ENCODE measurements around the gene FAM163B.

DNA sequence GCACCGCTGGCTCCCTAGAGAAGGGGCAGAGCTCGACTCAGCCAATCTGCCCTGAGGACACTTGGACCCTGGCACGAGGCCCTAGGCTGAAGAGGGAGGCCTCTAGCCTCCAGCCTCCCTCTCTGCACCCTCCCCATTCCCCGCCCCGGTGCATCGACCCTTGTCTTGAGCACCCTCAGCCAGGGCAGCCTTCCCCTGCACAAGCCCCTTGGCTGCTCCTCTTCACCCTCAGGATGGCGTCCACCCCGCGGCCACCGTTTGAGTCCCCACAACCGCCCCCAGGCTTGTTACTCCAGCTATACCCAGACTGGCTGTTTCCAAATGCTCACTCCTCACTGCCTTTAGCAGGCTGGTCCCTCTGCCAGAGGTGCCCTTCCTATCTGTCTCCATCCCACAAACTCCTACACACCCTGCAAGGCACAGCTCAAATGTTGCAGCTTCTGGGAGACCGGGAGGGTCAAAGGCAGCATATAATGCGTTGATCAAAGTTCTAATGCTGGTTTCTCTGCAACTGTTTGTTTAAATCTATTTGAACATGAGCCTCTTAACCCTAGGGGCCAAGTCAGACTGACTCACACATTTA is 6.5 kb upstream of the FAM163B start:
- no peak for TF ChIP-seq EZH2 (IDR thresholded peaks at IDR 0.05; ENCODE audit: borderline replicate concordance, low read depth, low read length, severe bottlenecking)
- TF ChIP-seq, protein P1, sequence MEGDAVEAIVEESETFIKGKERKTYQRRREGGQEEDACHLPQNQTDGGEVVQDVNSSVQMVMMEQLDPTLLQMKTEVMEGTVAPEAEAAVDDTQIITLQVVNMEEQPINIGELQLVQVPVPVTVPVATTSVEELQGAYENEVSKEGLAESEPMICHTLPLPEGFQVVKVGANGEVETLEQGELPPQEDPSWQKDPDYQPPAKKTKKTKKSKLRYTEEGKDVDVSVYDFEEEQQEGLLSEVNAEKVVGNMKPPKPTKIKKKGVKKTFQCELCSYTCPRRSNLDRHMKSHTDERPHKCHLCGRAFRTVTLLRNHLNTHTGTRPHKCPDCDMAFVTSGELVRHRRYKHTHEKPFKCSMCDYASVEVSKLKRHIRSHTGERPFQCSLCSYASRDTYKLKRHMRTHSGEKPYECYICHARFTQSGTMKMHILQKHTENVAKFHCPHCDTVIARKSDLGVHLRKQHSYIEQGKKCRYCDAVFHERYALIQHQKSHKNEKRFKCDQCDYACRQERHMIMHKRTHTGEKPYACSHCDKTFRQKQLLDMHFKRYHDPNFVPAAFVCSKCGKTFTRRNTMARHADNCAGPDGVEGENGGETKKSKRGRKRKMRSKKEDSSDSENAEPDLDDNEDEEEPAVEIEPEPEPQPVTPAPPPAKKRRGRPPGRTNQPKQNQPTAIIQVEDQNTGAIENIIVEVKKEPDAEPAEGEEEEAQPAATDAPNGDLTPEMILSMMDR (IDR thresholded peaks at IDR 0.05; ENCODE audit: extremely low read depth in 1 of 2, insufficient read depth in 1 of 2, low read depth in 1 of 2, low read length in 2 of 2), result no peak
- TF ChIP-seq POLR2AphosphoS5 (IDR thresholded peaks at IDR 0.05; ENCODE audit: insufficient read depth, low read depth, low read length), result no peak
- no peak for TF ChIP-seq POLR2A (IDR thresholded peaks at IDR 0.05; ENCODE audit: low read depth, low read length)
- TF ChIP-seq FOS (IDR thresholded peaks at IDR 0.05; ENCODE audit: borderline replicate concordance, insufficient read depth, low read length), result no peak

All from endothelial cell of umbilical vein (primary cell).